ENCODE results near the gene HYI. TPM values are rescaled to one million over a fixed set of nuclear protein-coding genes. Genes with fewer than 3 reads are reported as not detected.
A peak's percentile ranks its signal among the peaks of the same experiment; 100 is the strongest.
"Not testable (repeated sequence)": the region's sequence is repeated elsewhere in the genome, so short reads cannot be mapped to it uniquely, and the experiment has no call there.

The HYI gene
- 1 to 10 TPM in 5 of 6 donors, under 1 TPM in 1; 0.79 to 2.5 (median 2.1) TPM for polyA plus RNA-seq (ENCODE audit: low read depth in 6 of 6)

GRCh38 chr1:43453442-43454269 lies at the start of gene HYI:
TSS of gene HYI (minus strand) at chr1:43453931. CDS start at chr1:43453793, 138 bp downstream.
- Mint-ChIP-seq H3K4me3 (peak within 1 kb of the TSS; percentile 82 to 95 (median 94)), H3K9me3 (no peaks in the 10 kb centered on the region), H3K27ac (peak within 1 kb of the TSS in 4 of 6 donors; percentile 72 to 92 (median 88)), H3K27me3 (peaks cover 14 to 32% (median 27%) of the 10 kb centered on the region in 3 donors), H3K36me3 (peaks cover 5 to 8% of the 10 kb centered on the region in 2 donors), H3K4me1 (peaks cover 20 to 26% (median 24%) of the 10 kb centered on the region in 3 donors)
- DNase-seq (peak; percentile 51), ATAC-seq (ENCODE audit: low read depth in 2 of 2) (peak; percentile 70 to 71)

- not testable (repeated sequence) for DNase-seq; H3K4me1 Mint-ChIP-seq; H3K4me3 Mint-ChIP-seq; H3K27ac Mint-ChIP-seq; H3K9me3 Mint-ChIP-seq; ATAC-seq (ENCODE audit: low read depth in 2 of 2); H3K36me3 Mint-ChIP-seq
- peaks cover 0 to 21% (median 19%) of the 10 kb centered on the region in 3 donors for H3K27me3 Mint-ChIP-seq
Measured at GRCh38 chr1:43501806-43502205, 48.1 kb upstream of the HYI start.

DNA sequence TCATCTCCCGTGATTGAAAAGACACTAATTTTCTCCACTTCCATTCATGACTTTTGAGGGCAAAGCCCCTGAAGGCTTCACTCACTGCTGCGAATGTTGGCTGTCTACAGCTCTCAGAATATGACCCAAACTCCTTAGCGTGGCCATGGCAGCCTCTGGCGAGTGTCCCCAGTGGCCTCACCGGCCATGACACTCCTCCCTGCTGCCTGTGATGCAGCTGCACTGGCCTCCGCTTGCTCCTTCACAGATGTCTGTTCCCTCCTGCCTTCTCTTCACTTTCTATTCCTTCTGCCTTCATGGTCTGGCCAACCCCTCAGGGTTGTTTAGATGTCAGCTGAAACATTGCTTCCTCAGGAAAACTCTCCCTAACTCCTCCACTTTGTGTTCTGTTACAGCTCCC lies 46.2 kb upstream of the HYI start:
- DNase-seq (no peak), ATAC-seq (ENCODE audit: low read depth in 2 of 2) (no peak)
- H3K4me1 Mint-ChIP-seq: no peaks in the 10 kb centered on the region
- peaks cover 2 to 18% (median 16%) of the 10 kb centered on the region in 3 donors for H3K27me3 Mint-ChIP-seq
- no peak overlapping the region for H3K27ac Mint-ChIP-seq
- H3K9me3 Mint-ChIP-seq: peaks cover 0 to 5% (median 0%) of the 10 kb centered on the region in 7 donors
- no peaks in the 10 kb centered on the region for H3K36me3 Mint-ChIP-seq
- H3K4me3 Mint-ChIP-seq: no peak overlapping the region

DNA sequence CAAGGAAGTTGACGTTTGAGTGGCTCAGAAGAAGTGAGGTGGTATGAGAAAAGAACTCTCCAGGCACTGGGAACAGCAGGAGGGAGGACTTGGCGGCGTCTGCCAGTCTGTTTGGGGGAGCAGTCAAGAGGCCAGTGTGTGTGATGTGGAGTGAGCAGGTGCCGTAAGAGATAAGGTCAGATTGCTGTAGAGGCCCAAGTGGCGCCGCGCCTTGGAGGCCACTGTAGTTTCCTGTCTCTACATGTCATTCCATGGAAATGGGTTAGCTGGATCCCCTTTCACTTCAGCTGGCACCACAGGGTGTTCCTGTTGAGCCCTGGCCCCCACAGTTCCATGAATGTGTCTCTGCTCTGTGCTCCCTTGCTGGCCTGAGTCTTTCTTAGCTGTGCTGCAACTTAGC lies 41.5 kb upstream of the HYI start:
- Mint-ChIP-seq H3K4me1 (no peaks in the 10 kb centered on the region), H3K27ac (no peak overlapping the region), H3K4me3 (no peak overlapping the region), H3K36me3 (peaks cover 0 to 11% of the 10 kb centered on the region in 2 donors), H3K9me3 (peaks cover 5 to 25% (median 18%) of the 10 kb centered on the region in 7 donors), H3K27me3 (peaks cover 5 to 30% (median 17%) of the 10 kb centered on the region in 3 donors)
- ATAC-seq (ENCODE audit: low read depth in 2 of 2) (no peak), DNase-seq (no peak)

GRCh38 chr1:43493661-43494450 lies 40.1 kb upstream of the HYI start:
- H3K27me3 Mint-ChIP-seq: peaks cover 5 to 38% (median 16%) of the 10 kb centered on the region in 3 donors
- peaks cover 10 to 38% (median 31%) of the 10 kb centered on the region in 7 donors for H3K9me3 Mint-ChIP-seq
- no peak overlapping the region for H3K4me3 Mint-ChIP-seq
- peaks cover 0 to 24% of the 10 kb centered on the region in 2 donors for H3K36me3 Mint-ChIP-seq
- H3K4me1 Mint-ChIP-seq: no peaks in the 10 kb centered on the region
- ATAC-seq (ENCODE audit: low read depth in 2 of 2): no peak
- DNase-seq: no peak
- H3K27ac Mint-ChIP-seq: no peak overlapping the region

GRCh38 chr1:43492826-43493225 lies 39.1 kb upstream of the HYI start:
- Mint-ChIP-seq H3K4me3 (no peak overlapping the region), H3K27ac (no peak overlapping the region), H3K27me3 (peaks cover 5 to 38% (median 16%) of the 10 kb centered on the region in 3 donors), H3K9me3 (peaks cover 10 to 49% (median 40%) of the 10 kb centered on the region in 7 donors), H3K4me1 (no peaks in the 10 kb centered on the region), H3K36me3 (peaks cover 6 to 34% of the 10 kb centered on the region in 2 donors)
- DNase-seq (no peak), ATAC-seq (ENCODE audit: low read depth in 2 of 2) (no peak)

DNA sequence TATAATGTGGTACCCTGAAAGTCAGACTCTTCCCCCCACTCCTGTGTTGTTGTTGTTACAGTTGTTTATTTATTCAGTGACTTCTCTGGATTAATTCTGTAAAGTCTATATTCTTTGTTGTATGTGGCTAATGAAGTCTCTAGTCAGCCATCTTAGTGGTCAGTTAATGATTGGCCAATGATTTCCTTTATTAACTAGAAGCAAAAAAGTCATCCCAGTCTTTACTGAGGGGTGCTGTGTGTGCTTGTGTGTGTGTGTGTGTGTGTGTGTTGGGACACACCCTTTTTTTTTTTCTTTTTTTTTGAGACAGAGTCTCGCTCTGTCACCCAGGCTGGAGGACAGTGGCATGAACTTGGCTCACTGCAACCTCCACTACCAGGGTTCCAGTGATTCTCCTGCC lies 37.3 kb upstream of the HYI start:
- H3K4me3 Mint-ChIP-seq: no peak overlapping the region
- peaks cover 10 to 37% of the 10 kb centered on the region in 2 donors for H3K36me3 Mint-ChIP-seq
- no peak overlapping the region for H3K27ac Mint-ChIP-seq
- H3K9me3 Mint-ChIP-seq: peaks cover 10 to 66% (median 53%) of the 10 kb centered on the region in 7 donors
- no peak for ATAC-seq (ENCODE audit: low read depth in 2 of 2)
- DNase-seq: no peak
- H3K27me3 Mint-ChIP-seq: peaks cover 5 to 38% (median 16%) of the 10 kb centered on the region in 3 donors
- H3K4me1 Mint-ChIP-seq: no peaks in the 10 kb centered on the region

DNA sequence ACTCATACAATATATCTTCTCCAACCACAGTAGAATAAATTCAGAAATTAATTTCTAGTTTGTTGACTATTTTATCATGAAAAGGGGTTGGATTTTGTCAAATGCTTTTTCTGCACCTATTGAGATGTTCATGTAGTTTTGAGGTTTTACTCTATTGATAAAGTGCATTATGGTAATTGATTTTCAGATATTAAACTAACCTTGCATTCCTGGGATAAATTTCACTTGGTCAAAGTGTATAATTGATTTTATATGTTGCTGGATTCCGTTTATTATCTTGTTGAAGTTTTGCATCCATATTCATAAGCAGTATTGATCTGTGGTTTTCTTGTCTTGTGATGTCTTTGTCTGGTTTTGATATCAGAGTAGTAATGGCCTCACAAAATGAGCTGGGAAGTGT lies 34.4 kb upstream of the HYI start:
- H3K27ac Mint-ChIP-seq: no peak overlapping the region
- no peak overlapping the region for H3K4me3 Mint-ChIP-seq
- no peak for ATAC-seq (ENCODE audit: low read depth in 2 of 2)
- no peaks in the 10 kb centered on the region for H3K4me1 Mint-ChIP-seq
- no peak for DNase-seq
- H3K9me3 Mint-ChIP-seq: peaks cover 10 to 67% (median 53%) of the 10 kb centered on the region in 7 donors
- H3K27me3 Mint-ChIP-seq: peaks cover 0 to 26% (median 7%) of the 10 kb centered on the region in 3 donors
- H3K36me3 Mint-ChIP-seq: peaks cover 10 to 37% of the 10 kb centered on the region in 2 donors

- ATAC-seq (ENCODE audit: low read depth in 2 of 2): no peak
- H3K4me1 Mint-ChIP-seq: no peaks in the 10 kb centered on the region
- H3K4me3 Mint-ChIP-seq: no peak overlapping the region
- peaks cover 3 to 14% (median 12%) of the 10 kb centered on the region in 3 donors for H3K27me3 Mint-ChIP-seq
- no peak overlapping the region for H3K27ac Mint-ChIP-seq
- H3K9me3 Mint-ChIP-seq: peaks cover 0 to 34% (median 29%) of the 10 kb centered on the region in 7 donors
- no peak for DNase-seq
- peaks cover 10 to 18% of the 10 kb centered on the region in 2 donors for H3K36me3 Mint-ChIP-seq
Measured at GRCh38 chr1:43484367-43484766, 30.6 kb upstream of the HYI start.

DNA sequence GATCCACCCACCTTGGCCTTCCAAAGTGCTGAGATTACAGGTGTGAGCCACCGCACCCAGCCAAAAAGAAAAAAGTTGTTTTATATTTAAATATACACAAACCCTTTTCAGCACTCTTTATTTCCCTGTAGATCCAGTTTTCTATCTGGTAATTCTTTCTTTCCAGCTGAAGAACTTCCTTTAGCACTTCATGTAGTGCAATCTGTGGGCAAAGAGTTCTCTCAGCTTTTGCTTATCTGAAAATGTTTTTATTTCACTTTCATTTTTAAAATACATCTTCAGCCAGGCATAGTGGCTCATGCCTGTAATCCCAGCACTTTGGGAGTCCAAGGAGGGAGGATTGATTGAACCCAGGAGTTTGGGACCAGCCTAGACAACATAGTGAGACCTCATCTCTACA lies 28.5 kb upstream of the HYI start:
- Mint-ChIP-seq H3K27ac (peak overlapping the region in 1 of 6 donors; percentile 69), H3K4me3 (no peak overlapping the region), H3K9me3 (peaks cover 0 to 12% (median 10%) of the 10 kb centered on the region in 7 donors), H3K4me1 (no peaks in the 10 kb centered on the region), H3K27me3 (peaks cover 8 to 18% (median 12%) of the 10 kb centered on the region in 3 donors), H3K36me3 (no peaks in the 10 kb centered on the region)
- no peak for ATAC-seq (ENCODE audit: low read depth in 2 of 2)
- no peak for DNase-seq

DNA sequence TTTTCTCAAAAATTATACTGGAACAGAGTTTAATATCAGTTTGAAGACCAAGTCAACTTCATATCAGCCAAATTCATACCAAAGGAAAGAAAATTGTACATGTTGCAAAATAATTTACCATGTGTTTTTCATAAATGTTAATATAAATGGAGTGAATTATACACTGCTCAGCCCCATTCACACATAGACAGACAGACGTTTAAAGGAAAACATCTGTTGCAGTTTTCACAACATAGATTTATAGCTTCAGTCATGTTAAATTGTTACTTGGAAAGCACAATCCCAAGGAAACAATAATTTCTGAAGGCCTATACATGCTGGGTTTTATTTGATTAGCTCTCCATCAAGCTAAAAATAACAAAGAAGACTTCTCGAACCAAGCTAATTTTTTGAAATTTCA lies 27.8 kb upstream of the HYI start:
- no peaks in the 10 kb centered on the region for H3K36me3 Mint-ChIP-seq
- no peak overlapping the region for H3K4me3 Mint-ChIP-seq
- peaks cover 8 to 18% (median 12%) of the 10 kb centered on the region in 3 donors for H3K27me3 Mint-ChIP-seq
- no peaks in the 10 kb centered on the region for H3K4me1 Mint-ChIP-seq
- H3K9me3 Mint-ChIP-seq: peaks cover 0 to 7% (median 5%) of the 10 kb centered on the region in 7 donors
- no peak overlapping the region for H3K27ac Mint-ChIP-seq
- DNase-seq (no peak), ATAC-seq (ENCODE audit: low read depth in 2 of 2) (no peak)

- no peak for ATAC-seq (ENCODE audit: low read depth in 2 of 2)
- Mint-ChIP-seq H3K36me3 (no peaks in the 10 kb centered on the region), H3K9me3 (peaks cover 0 to 2% (median 0%) of the 10 kb centered on the region in 7 donors), H3K27ac (no peak overlapping the region), H3K27me3 (peaks cover 8 to 24% (median 18%) of the 10 kb centered on the region in 3 donors), H3K4me3 (no peak overlapping the region), H3K4me1 (no peaks in the 10 kb centered on the region)
- DNase-seq: no peak
Measured at GRCh38 chr1:43479414-43479813, 25.7 kb upstream of the HYI start.

GRCh38 chr1:43477716-43478115 lies 24.0 kb upstream of the HYI start:
- Mint-ChIP-seq H3K27me3 (peaks cover 8 to 28% (median 26%) of the 10 kb centered on the region in 3 donors), H3K4me1 (no peaks in the 10 kb centered on the region), H3K36me3 (no peaks in the 10 kb centered on the region), H3K9me3 (peaks cover 0 to 2% (median 0%) of the 10 kb centered on the region in 7 donors), H3K4me3 (no peak overlapping the region), H3K27ac (peak overlapping the region in 2 of 6 donors; percentile 39 to 64)
- DNase-seq (no peak), ATAC-seq (ENCODE audit: low read depth in 2 of 2) (no peak)
